Tibial artery (tissue), 4 donors: ENCODE data around the gene TPST1.
"Not testable (repeated sequence)": the region's sequence is repeated elsewhere in the genome, so short reads cannot be mapped to it uniquely, and the experiment has no call there.

ENCODE experiments used
- DNase-seq, 2 donors: peaks; one replicate each; pipeline ENCODE4 v3.0.0-alpha.2; 2019
- H3K27ac ChIP-seq, 2 donors: fragments of 200-600 bp; sonication (generic) in 1 of 2; 1 replicate in 1 of 2; 2 replicates in 1 of 2; pipeline ENCODE4 v1.5.1; 2018 to 2019; ENCODE audit warnings: mild to moderate bottlenecking in 1 of 2
- H3K27me3 ChIP-seq, 2 donors: fragments of 200-600 bp; sonication (generic) in 1 of 2; one replicate each; pipeline versions ENCODE4 v1.5.1 to v1.6.0; 2016 to 2019
- H3K36me3 ChIP-seq, 3 donors: fragments of 200-600 bp; sonication (generic) in 2 of 3; one replicate each; pipeline ENCODE4 v1.5.1; 2016 to 2019; ENCODE audit warnings: mild to moderate bottlenecking in 2 of 3
- H3K4me1 ChIP-seq, 4 donors: fragments of 200-600 bp; sonication (generic) in 2 of 4; 1 replicate in 3 of 4; 2 replicates in 1 of 4; pipeline ENCODE4 v1.5.1; 2016 to 2019
- H3K4me3 ChIP-seq, 2 donors: fragments of 200-600 bp; sonication (generic) in 1 of 2; 1 replicate in 1 of 2; 2 replicates in 1 of 2; pipeline ENCODE4 v1.5.1; 2018 to 2019; ENCODE audit warnings: mild to moderate bottlenecking in 2 of 2
- H3K9me3 ChIP-seq, 3 donors: fragments of 200-600 bp; sonication (generic) in 1 of 3; one replicate each; pipeline ENCODE4 v1.5.1; 2016 to 2019
- CTCF ChIP-seq, 2 experiments: fragments of 200-600 bp in 1 of 2; fragments of 450-650 bp in 1 of 2; IDR thresholded peaks; one replicate each; pipeline ENCODE4 v1.5.1; 2017 to 2019; ENCODE audit warnings: antibody characterized with exemption in 2 of 2, mild to moderate bottlenecking in 1 of 2, moderate library complexity in 1 of 2
- intact Hi-C: fragments of 100-400 bp; cut with DNase I; formaldehyde crosslinking; loops from one replicate; pipeline ENCODE4 v1.15.0; 2023; ENCODE audit warnings: low total_unique reads

Gene TPST1

GRCh38 chr7:66315192-66315591, 110.1 kb downstream of the TPST1 start:
- DNase-seq, result no peak
- no peaks in the 10 kb centered on the region for H3K9me3 ChIP-seq
- no peaks in the 10 kb centered on the region for H3K36me3 ChIP-seq
- H3K27ac ChIP-seq, result no peak overlapping the region
- intact Hi-C loops, result no loop called here
- H3K4me1 ChIP-seq, result no peaks in the 10 kb centered on the region
- H3K4me3 ChIP-seq, result no peak overlapping the region
- H3K27me3 ChIP-seq, result no peaks in the 10 kb centered on the region
- no peak for TF ChIP-seq CTCF (IDR thresholded peaks at IDR 0.05)

GRCh38 chr7:66319407-66319979, 114.4 kb downstream of the TPST1 start:
- Histone ChIP-seq H3K4me1 (no peaks in the 10 kb centered on the region), H3K9me3 (no peaks in the 10 kb centered on the region), H3K27me3 (no peaks in the 10 kb centered on the region), H3K4me3 (no peak overlapping the region), H3K27ac (no peak overlapping the region), H3K36me3 (no peaks in the 10 kb centered on the region)
- DNase-seq, result no peak
- intact Hi-C loops, result no loop called here
- TF ChIP-seq CTCF (IDR thresholded peaks at IDR 0.05), result no peak

GRCh38 chr7:66321283-66321682, 116.1 kb downstream of the TPST1 start:
- DNase-seq, result no peak
- no peaks in the 10 kb centered on the region for H3K4me1 ChIP-seq
- H3K4me3 ChIP-seq, result no peak overlapping the region
- H3K9me3 ChIP-seq, result no peaks in the 10 kb centered on the region
- no peak for TF ChIP-seq CTCF (IDR thresholded peaks at IDR 0.05)
- H3K27ac ChIP-seq, result no peak overlapping the region
- intact Hi-C loops, result no loop called here
- no peaks in the 10 kb centered on the region for H3K27me3 ChIP-seq
- no peaks in the 10 kb centered on the region for H3K36me3 ChIP-seq

- no peak for TF ChIP-seq CTCF (IDR thresholded peaks at IDR 0.05)
- H3K4me1 ChIP-seq, result no peaks in the 10 kb centered on the region
- H3K9me3 ChIP-seq, result no peaks in the 10 kb centered on the region
- no peak for DNase-seq
- no peaks in the 10 kb centered on the region for H3K27me3 ChIP-seq
- H3K4me3 ChIP-seq, result no peak overlapping the region
- intact Hi-C loops, result no loop called here
- no peaks in the 10 kb centered on the region for H3K36me3 ChIP-seq
- no peak overlapping the region for H3K27ac ChIP-seq
These were observed 118.1 kb downstream of the TPST1 start for GRCh38 chr7:66323114-66323796.

- H3K4me1 ChIP-seq, DNase-seq, H3K36me3 ChIP-seq, intact Hi-C loops, H3K4me3 ChIP-seq, H3K27me3 ChIP-seq, H3K9me3 ChIP-seq, H3K27ac ChIP-seq: not testable (repeated sequence)
These were observed 119.9 kb downstream of the TPST1 start for GRCh38 chr7:66324985-66325384.

GRCh38 chr7:66326501-66327215, 121.5 kb downstream of the TPST1 start:
- peaks cover 0 to 9% (median 0%) of the 10 kb centered on the region in 4 donors for H3K4me1 ChIP-seq
- no peaks in the 10 kb centered on the region for H3K27me3 ChIP-seq
- no peak for DNase-seq
- intact Hi-C loops, result no loop called here
- TF ChIP-seq CTCF (IDR thresholded peaks at IDR 0.05), result no peak
- H3K4me3 ChIP-seq, result no peak overlapping the region
- H3K36me3 ChIP-seq, result no peaks in the 10 kb centered on the region
- no peak overlapping the region for H3K27ac ChIP-seq
- no peaks in the 10 kb centered on the region for H3K9me3 ChIP-seq
